Nucleus accumbens (tissue), 56 donors: ENCODE data around the gene PGLYRP1.

Experiments used
- DNase-seq, 56 donors: peaks; one replicate each; lab custom pipeline; 2025; lab: John Stamatoyannopoulos, UW

The PGLYRP1 gene

GRCh38 chr19:46006411-46006810 is 16.4 kb downstream of the PGLYRP1 start:
- no peak for DNase-seq

- no peak for DNase-seq
Observed at GRCh38 chr19:46002678-46003275, 20.1 kb downstream of the PGLYRP1 start.

- peak in 52 of 56 donors; percentile 8 to 87 (median 66) for DNase-seq
Observed at GRCh38 chr19:46000491-46001246, 22.2 kb downstream of the PGLYRP1 start.

- peak in 41 of 56 donors; percentile 5 to 84 (median 37) for DNase-seq
Observed at GRCh38 chr19:45999653-46000121, 23.2 kb downstream of the PGLYRP1 start.

GRCh38 chr19:45998834-45999233 is 24.0 kb downstream of the PGLYRP1 start:
- DNase-seq = no peak

- DNase-seq = no peak
Observed at GRCh38 chr19:45996933-45997332, 25.9 kb downstream of the PGLYRP1 start.

- no peak for DNase-seq
Observed at GRCh38 chr19:45995715-45996385, 27.0 kb downstream of the PGLYRP1 start.

- DNase-seq = peak; percentile 84 to 100 (median 97)
Observed at GRCh38 chr19:45994998-45995714, 27.7 kb downstream of the PGLYRP1 start, which contains the start of gene CCDC61. CCDC61 (plus strand) TSS chr19:45995467; CDS start chr19:46003019, 7,552 bp downstream.

GRCh38 chr19:45994456-45994997 is 28.3 kb downstream of the PGLYRP1 start:
- no peak for DNase-seq

GRCh38 chr19:45990113-45990728 is 32.6 kb downstream of the PGLYRP1 start:
- no peak for DNase-seq

GRCh38 chr19:45985321-45985720 is 37.5 kb downstream of the PGLYRP1 start:
- no peak for DNase-seq

- DNase-seq = peak in 12 of 56 donors; percentile 3 to 48 (median 20)
Observed at GRCh38 chr19:45981350-45981749, 41.5 kb downstream of the PGLYRP1 start.

- DNase-seq = no peak
Observed at GRCh38 chr19:45978156-45978555, 44.7 kb downstream of the PGLYRP1 start.

GRCh38 chr19:45976178-45976577 is 46.7 kb downstream of the PGLYRP1 start:
- DNase-seq = peak in 38 of 56 donors; percentile 6 to 85 (median 52)

- peak in 1 of 56 donors; percentile 37 for DNase-seq
Observed at GRCh38 chr19:45975306-45976070, 47.4 kb downstream of the PGLYRP1 start.

- DNase-seq = peak in 55 of 56 donors; percentile 10 to 96 (median 81)
Observed at GRCh38 chr19:45973553-45974338, 49.1 kb downstream of the PGLYRP1 start, which contains the start of gene NOVA2. NOVA2 (minus strand) TSS chr19:45973865; CDS start chr19:45973351, 514 bp downstream.

- peak in 1 of 56 donors; percentile 26 for DNase-seq
Observed at GRCh38 chr19:45972947-45973540, 49.8 kb downstream of the PGLYRP1 start.
